HG03196 (cell line): Measurements from ENCODE around the gene OR11H12.
"Not testable (repeated sequence)": the region's sequence is repeated elsewhere in the genome, so short reads cannot be mapped to it uniquely, and the experiment has no call there.

ENCODE experiments used
- ATAC-seq: cut with Tn5 transposase; IDR thresholded peaks from one replicate; pipeline ENCODE4 v1.9.1; 2021; ENCODE audit not compliant: unreplicated experiment

OR11H12 gene, protein sequence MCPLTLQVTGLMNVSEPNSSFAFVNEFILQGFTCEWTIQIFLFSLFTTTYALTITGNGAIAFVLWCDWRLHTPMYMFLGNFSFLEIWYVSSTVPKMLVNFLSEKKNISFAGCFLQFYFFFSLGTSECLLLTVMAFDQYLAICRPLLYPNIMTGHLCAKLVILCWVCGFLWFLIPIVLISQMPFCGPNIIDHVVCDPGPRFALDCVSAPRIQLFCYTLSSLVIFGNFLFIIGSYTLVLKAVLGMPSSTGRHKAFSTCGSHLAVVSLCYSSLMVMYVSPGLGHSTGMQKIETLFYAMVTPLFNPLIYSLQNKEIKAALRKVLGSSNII

DNA sequence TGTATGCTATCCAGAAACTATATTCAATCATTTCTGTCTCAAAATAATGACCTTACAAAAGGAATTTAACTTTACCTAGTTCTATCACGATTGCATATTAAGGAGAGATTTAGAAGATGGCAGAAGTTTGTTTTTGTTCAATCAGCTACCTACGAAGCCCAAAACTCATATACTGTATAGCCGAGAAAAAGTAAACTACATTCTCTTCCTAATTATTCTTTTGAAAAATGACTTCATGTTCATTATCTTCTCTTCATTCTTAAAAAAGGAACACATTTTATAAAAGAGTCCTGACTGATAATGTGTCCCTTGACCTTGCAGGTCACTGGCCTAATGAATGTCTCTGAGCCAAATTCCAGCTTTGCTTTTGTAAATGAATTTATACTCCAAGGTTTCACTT, at the start of gene OR11H12:
Gene OR11H12, plus strand, starts transcription at position 301 of the 400 bp plus-strand sequence. Its CDS starts 0 bp downstream, at position 301.
- ATAC-seq = not testable (repeated sequence)

DNA sequence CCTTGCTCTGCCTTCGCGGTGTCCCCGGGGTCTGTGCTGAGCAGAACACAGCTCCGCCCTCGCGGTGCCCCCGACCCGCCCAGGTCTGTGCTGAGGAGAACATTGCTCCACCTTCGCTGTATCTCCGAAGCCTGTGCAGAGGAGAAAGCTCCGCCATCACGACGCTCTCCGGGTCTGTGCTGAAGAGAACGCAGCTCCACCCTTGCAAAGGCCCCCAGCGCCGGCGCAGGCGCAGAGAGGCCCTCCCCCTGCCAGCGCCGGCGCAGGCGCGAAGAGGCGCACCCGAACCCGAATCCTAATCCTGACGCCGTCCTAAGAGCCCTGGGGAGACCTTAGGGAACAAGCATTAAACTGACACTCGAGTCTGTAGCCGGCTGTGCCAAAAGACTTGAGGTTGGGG, 18.0 kb upstream of the OR11H12 start:
- ATAC-seq = not testable (repeated sequence)

DNA sequence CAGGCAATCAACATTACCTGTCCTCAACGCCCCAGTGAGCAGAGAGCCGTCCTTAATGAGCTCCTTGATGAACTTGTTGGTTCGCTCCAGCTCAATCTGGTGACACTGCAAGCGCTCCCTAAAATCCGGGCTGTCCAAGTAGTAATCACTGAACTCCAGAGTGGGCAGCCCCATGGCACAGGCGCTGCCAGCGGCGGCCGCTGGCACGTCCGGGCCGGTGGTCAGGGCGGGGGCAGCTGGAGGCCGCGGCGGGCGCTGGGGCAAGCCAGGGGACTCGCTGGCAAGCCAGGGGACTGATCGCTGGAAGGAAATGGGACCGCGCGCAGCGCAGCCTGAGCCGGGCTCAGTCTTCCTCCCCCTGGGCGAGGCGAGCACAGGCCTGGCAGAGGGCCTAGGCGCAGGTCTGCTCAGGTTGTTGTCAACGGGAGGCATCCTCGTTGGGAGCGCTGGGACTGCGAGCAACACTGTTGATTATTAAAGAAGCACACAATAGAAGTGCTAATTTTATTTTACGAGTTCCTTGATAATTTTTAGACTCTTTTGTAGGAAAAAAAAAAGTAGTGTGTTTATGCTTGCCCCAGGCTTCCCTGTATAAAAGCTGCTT, 25.8 kb downstream of the OR11H12 start:
- not testable (repeated sequence) for ATAC-seq

DNA sequence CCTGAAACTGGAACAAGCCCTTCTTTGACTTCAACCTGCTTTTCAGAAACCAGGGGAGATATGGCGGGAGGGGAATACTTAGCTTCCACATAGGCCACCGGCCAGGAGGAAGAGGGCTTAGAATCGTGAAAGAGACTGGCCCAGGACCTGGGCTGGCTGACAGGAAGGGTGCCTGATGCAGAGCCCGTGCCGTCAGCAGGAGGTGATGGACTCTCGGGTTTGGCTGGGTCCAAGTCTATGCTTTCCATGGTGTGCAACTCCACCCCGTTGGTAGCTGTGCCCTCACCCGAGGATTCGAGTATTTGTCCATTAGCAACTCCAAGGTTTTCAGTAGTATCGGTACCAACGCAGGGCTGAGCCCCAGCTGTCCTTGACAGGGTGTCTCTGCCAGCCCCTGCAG, 35.1 kb downstream of the OR11H12 start:
- ATAC-seq = not testable (repeated sequence)

DNA sequence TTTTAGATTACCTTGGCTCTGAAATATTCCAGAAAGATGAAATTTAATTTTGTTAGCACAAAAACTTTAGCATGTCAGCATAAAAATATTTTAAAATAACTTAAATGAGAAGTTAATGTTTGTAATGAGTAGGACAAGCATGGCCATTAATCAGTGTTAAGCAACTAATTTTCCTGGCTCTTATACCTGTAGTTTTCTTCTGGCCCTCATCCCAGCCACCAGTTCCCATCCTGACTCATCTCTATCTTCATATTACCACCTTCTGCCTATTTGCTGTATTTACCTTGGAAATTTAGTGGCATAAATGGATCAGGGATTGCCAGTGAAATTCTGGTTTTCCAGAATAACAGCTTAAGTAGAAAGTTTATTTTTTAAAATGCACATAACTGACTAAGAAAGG, 37.1 kb downstream of the OR11H12 start:
- ATAC-seq = not testable (repeated sequence)

DNA sequence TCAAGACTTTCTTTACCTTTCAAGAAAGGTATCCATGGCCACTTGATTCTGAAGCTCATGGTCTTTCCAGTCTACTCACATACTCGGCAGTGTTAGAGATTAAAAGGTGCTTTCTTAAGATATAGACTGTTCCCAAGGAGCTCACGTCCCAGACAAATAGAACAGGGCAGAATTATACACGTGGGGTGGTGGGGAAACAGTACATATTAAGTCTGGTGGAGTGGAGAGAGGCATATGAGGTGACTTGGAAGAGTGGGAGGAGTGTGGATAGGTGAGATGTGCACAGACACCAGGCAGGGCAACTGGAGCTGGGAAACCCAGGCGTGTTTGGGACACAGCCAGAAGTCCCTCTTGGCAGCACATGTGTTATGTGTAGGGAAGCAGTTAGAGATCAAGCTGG, 37.9 kb downstream of the OR11H12 start:
- ATAC-seq = not testable (repeated sequence)

DNA sequence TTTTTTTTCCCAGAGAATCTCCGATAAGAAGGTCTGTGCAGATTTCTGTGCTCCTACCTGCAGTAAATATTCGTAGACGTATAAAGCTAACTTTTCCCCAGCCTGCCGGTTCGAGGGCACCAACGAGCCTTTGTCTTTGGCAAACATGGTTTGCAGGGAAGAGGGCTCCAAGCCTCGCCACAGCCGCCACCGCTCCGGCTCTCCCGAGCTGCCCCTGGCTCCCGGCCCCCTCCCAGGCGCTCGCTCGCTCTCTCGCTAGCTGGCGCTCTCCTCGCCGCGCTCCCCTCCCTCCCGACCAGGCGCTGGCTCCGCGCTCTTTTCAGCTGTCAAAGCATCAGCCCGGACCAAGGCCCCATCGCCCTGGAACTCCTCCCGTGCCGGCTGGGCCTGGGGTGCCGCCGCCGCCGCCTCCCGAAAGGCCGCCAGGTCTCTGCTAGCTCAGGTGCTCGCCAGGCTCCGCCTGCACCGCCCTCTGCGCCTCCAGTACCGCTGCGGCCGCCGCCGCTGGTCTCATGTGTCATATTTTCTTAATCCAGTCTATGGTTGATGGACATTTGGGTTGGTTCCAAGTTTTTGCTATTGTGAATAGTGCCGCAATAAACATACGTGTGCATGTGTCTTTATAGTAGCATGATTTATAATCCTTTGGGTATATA, 45.3 kb downstream of the OR11H12 start:
- ATAC-seq = not testable (repeated sequence)
